Fibroblast of skin of scalp (primary cell): Measurements from ENCODE around the gene PON2.
"Not testable (repeated sequence)": the region's sequence is repeated elsewhere in the genome, so short reads cannot be mapped to it uniquely, and the experiment has no call there.

Experiments used
- DNase-seq: peaks from one replicate; pipeline ENCODE4 v3.0.0-alpha.2; 2013

PON2 gene

DNA sequence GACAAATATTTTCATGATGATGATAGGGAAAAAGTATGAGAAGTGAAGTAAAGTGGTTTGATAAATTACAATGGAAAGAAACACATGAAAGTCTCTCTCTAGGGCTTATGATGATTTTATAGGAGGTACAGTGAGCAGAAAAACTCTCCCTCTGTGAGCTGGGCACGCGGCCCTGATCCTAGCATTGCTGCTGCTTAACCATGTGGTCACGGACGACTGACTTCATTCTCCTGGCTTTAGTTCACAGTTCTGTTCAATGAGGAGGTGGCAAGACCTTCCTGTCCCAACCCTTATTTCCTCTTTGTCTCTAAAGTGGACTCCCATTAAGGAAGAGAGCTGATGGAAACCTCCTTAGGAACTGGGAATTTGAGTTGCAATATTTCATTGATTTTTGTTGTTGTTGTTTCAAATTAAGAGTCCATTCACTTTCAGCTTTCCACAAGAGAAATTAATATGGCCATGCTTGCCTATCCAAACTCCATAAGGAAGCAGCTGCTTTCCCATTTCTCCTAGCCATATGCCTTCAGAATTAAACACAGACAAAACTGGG lies 30.4 kb downstream of the PON2 start:
- DNase-seq = no peak

GRCh38 chr7:95398155-95398940 lies 36.5 kb downstream of the PON2 start:
- DNase-seq = no peak

GRCh38 chr7:95397381-95397780 lies 37.4 kb downstream of the PON2 start:
- no peak for DNase-seq

DNA sequence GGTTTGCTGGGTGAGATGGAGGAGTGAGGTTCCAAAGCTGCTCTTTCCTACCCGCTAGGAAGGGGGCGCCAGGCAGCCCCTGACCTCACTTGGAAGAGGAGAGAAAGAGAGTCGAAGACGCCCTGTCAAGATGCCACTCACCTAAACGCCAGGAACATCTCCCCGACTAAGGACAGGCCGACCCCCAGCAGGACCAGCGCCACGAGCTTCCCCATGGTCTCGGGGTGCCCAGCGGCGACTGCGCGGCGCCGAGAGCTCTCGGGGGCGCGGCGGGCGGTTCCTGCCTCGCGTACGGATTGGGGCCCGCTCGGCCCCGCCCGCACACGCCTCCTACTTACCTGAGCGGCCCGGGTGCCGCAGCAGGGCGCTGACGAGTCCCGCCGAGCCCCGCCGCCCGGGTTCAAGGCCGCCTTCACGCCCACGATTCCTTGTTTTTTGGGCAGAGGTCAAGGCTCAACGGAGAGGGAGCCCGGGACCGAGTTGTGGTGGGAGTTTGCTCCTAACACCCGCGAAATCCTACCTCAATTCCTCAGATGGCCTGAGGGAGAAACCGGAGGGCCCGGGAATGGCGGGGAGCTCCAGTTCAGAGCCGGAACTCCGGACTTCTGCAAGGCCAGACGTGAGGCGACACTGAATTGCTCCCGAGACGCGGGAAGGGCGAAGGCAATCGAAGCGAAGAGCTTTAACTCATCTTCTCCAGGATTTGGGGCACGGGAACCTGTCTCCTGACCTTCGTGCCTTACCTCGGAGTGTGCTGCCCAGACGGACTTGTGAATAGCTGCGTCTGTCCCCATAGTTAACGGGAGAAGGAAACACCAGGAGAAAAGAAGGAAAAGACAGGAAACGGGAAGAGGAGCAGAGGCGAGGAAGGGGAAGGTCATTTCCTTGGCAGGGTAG lies 38.4 kb downstream of the PON2 start, which contains the start of gene PON3:
Gene PON3, minus strand, starts transcription at position 240 of the 897 bp plus-strand sequence. Its CDS starts 25 bp downstream, at position 215.
- DNase-seq = no peak

DNA sequence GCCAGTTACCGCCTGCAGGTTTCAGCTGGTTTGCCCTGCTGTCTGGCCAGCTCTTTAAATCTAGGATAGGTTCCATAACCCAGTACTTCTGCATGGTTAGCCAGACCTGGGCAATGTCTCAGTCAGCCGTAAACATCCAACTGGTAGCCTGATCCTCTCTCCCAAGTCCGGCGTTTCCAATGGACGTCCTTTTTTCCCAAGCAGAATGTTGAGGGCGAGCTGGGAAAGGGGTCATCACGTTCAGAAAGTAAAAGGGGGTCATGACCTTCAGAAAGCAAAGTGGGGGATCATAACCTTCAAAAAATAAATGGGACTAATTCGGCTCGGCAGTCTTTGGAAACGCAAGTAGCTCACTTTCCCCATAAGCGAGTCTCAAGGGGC lies 39.1 kb downstream of the PON2 start:
- DNase-seq = no peak

GRCh38 chr7:95394370-95394769 lies 40.5 kb downstream of the PON2 start:
- no peak for DNase-seq

- no peak for DNase-seq
Measured at GRCh38 chr7:95391761-95392160, 43.1 kb downstream of the PON2 start.

- no peak for DNase-seq
Measured at GRCh38 chr7:95389516-95389915, 45.3 kb downstream of the PON2 start.

DNA sequence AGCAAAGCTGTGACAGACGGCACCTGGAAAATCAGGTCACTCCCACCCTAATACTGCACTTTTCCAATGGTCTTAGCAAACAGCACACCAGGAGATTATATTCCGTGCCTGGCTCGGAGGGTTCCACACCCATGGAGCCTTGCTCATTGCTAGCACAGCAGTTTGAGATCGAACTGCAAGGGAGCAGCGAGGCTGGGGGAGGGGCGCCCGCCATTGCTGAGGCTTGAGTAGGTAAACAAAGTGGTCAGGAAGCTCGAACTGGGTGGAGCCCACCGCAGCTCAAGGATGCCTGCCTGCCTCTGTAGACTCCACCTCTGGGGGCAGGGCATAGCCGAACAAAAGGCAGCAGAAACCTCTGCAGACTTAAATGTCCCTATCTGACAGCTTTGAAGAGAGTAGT lies 55.4 kb downstream of the PON2 start:
- DNase-seq = not testable (repeated sequence)

DNA sequence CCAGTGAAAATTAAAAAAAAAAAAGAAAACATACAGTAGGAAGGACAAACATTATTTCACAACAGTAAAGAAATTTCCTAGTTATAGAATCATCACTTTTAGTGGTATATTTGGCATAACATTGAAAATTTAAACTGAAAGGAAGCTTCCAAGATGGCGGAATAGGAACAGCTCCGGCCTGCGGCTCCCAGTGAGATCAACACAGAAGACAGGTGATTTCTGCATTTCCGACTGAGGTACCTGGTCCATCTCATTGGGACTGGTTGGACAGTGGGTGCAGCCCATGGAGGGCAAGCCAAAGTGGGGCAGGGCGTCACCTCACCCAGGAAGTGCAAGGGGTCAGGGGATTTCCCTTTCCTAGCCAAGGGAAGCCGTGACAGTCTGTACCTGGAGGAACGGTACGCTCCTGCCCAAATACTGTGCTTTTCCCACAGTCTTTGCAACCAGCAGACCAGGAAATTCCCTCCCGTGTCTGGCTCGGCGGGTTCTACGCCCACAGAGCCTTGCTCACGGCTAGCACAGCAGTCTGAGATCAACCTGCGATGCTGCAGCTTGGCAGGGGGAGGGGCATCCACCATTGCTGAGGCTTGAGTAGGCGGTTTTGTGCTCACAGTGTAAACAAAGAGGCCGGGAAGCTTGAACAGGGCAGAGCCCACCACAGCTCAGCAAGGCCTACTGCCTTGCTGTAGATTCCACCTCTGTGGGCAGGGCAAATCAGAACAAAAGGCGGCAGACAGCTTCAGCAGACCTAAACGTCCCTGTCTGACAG lies 58.0 kb downstream of the PON2 start:
- no peak for DNase-seq

DNA sequence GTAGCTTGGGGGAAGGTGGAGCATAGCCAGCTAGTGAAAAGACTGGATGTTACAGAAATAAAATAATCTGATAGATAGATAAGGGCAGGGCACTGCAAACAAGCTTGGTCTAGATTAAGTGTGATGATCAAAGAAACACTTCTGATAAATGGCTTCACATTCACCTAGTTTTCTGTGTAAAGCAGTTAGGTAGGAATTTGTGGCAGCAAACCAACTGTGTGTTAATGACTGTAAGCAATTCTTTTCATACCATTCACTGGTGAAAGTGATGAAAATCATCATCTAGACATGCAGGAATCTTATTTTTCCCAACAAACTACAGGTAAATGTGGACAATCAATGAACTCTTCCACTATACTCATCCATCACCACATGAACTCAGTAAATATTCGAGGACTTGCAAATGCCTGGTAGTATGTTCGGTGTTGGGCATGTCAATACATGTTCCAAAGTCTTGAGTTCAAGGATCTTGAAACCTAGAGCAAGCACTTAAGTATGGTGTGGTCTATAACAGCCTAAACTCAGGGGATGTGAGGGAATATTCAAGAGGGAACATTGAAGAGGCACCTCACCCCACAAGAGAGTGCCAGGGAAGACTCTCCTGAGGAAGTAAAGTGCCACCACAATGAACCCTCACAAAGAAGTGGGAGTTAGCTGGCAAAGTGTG lies 59.1 kb downstream of the PON2 start:
- DNase-seq = no peak

GRCh38 chr7:95373323-95373722 lies 61.5 kb downstream of the PON2 start:
- no peak for DNase-seq

- DNase-seq = no peak
Measured at GRCh38 chr7:95368235-95368634, 66.6 kb downstream of the PON2 start.

DNA sequence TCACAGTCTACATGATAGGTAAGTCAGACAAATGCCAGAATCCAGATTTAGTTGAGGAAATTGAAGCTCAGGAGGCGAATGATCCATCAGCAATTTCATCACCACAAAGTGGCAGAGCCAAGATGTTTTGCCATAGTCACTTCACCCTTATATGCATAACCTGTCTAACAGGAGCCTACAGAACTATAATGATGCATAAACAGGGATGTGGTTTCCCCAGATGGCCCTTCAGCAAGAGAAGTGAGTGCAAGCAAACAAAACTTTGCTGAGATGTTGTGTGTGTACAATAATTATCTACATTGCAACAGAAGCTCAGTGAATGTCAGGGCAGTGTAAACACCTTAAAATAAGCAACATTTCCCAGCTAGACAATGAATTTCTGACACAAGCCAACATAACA lies 67.2 kb downstream of the PON2 start:
- no peak for DNase-seq

GRCh38 chr7:95365151-95365550 lies 69.7 kb downstream of the PON2 start:
- peak; percentile 51 for DNase-seq

DNA sequence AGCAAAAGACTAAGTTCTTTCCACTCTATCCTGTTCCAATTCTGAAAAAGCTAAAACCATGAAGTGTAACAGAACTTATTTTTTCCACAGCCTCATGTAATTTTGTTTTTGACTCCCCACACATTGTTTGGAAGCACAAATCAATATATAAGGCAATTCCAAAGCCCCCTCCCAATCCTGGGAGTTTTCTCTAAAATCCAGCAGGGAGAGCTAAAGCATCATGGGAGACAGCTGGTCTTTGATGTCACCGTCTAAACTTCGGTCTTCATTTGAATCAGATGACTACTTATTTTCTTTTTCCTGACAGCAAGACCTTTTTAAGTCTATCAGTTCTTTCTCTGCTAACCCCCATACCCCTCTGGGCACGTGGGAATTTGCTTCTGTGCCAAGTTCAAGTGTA lies 77.2 kb downstream of the PON2 start:
- DNase-seq = no peak
